ENCODE data around the gene PPP1R7. TPM values are rescaled to one million over a fixed set of nuclear protein-coding genes. Genes with fewer than 3 reads are reported as not detected.

The PPP1R7 gene
- polyA plus RNA-seq, 1 experiment, result 99.0 TPM

DNA sequence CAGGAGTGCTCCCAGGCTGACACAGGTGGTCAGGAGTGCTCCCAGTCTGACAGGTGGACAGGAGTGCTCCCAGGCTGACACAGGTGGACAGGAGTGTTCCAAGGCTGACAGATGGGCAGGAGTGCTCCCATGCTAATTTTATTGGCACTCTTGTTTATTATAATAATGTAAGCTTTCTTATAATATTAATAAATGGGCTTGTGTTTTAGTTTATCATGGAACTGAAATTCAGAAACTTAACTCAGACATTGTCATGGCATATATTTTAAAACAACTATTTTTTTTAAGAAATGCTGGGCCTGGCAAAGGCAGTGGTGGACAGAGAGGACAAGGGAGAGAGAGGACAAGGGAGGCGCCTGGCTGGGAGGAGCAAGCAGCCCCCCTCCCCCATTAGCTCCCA, 56.9 kb downstream of the PPP1R7 start:
- no peaks in the 10 kb centered on the region for H3K9me3 ChIP-seq (ENCODE audit: control insufficient read depth, insufficient read depth, low read length)
- POLR2A ChIA-PET, result no interaction called here
- peaks cover 4% of the 10 kb centered on the region for H3K27me3 ChIP-seq (ENCODE audit: control insufficient read depth, insufficient read depth, low read length)
- TF ChIP-seq, protein P1, sequence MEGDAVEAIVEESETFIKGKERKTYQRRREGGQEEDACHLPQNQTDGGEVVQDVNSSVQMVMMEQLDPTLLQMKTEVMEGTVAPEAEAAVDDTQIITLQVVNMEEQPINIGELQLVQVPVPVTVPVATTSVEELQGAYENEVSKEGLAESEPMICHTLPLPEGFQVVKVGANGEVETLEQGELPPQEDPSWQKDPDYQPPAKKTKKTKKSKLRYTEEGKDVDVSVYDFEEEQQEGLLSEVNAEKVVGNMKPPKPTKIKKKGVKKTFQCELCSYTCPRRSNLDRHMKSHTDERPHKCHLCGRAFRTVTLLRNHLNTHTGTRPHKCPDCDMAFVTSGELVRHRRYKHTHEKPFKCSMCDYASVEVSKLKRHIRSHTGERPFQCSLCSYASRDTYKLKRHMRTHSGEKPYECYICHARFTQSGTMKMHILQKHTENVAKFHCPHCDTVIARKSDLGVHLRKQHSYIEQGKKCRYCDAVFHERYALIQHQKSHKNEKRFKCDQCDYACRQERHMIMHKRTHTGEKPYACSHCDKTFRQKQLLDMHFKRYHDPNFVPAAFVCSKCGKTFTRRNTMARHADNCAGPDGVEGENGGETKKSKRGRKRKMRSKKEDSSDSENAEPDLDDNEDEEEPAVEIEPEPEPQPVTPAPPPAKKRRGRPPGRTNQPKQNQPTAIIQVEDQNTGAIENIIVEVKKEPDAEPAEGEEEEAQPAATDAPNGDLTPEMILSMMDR (IDR thresholded peaks at IDR 0.05; ENCODE audit: low read depth, low read length), result no peak
- CTCF ChIA-PET, result no interaction called here
- H3K4me3 ChIP-seq (ENCODE audit: low read depth, low read length), result no peak overlapping the region
- DNase-seq (ENCODE audit: low read depth, low spot score), result no peak
- H3K27ac ChIP-seq (ENCODE audit: low read depth, low read length), result no peak overlapping the region

- no peak for DNase-seq (ENCODE audit: low read depth, low spot score)
- ChIA-PET POLR2A (no interaction called here), CTCF (interaction anchor here (0.6 kb wide), 1 partner anchor 45 kb away, joined by 5 read pairs; no protein-coding TSS in a partner anchor)
- Histone ChIP-seq H3K27ac (ENCODE audit: low read depth, low read length) (no peak overlapping the region), H3K9me3 (ENCODE audit: control insufficient read depth, insufficient read depth, low read length) (no peaks in the 10 kb centered on the region), H3K27me3 (ENCODE audit: control insufficient read depth, insufficient read depth, low read length) (peaks cover 5% of the 10 kb centered on the region), H3K4me3 (ENCODE audit: low read depth, low read length) (no peak overlapping the region)
- TF ChIP-seq, protein P1 (IDR thresholded peaks at IDR 0.05; ENCODE audit: low read depth, low read length), result no peak
These were observed 57.4 kb downstream of the PPP1R7 start for GRCh38 chr2:241207641-241208040.

DNA sequence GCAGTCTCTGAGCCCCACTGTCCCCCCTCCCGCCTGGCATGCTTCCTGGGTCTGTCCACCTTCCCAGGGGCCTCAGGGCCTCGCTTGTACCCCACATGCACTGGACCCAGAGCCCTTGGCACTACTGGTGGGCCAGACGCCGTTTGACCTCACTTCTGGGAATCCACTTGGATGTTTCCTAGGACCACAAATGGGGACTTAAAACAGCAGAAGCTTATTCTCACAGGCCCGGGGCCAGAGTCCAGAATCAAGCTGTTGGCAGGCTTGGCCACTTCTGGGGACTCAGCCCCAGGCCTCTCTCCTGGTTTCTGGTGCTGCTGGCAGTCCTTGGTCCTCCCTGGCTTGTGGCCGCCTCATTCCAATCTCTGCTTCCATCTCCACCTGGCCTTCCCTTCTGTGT, 57.8 kb downstream of the PPP1R7 start:
- TF ChIP-seq, protein P1 (IDR thresholded peaks at IDR 0.05; ENCODE audit: low read depth, low read length), result no peak
- Histone ChIP-seq H3K9me3 (ENCODE audit: control insufficient read depth, insufficient read depth, low read length) (no peaks in the 10 kb centered on the region), H3K27me3 (ENCODE audit: control insufficient read depth, insufficient read depth, low read length) (peaks cover 5% of the 10 kb centered on the region), H3K27ac (ENCODE audit: low read depth, low read length) (no peak overlapping the region), H3K4me3 (ENCODE audit: low read depth, low read length) (no peak overlapping the region)
- ChIA-PET CTCF (interaction anchor here (0.6 kb wide), 1 partner anchor 45 kb away, joined by 5 read pairs; no protein-coding TSS in a partner anchor), POLR2A (no interaction called here)
- no peak for DNase-seq (ENCODE audit: low read depth, low spot score)

DNA sequence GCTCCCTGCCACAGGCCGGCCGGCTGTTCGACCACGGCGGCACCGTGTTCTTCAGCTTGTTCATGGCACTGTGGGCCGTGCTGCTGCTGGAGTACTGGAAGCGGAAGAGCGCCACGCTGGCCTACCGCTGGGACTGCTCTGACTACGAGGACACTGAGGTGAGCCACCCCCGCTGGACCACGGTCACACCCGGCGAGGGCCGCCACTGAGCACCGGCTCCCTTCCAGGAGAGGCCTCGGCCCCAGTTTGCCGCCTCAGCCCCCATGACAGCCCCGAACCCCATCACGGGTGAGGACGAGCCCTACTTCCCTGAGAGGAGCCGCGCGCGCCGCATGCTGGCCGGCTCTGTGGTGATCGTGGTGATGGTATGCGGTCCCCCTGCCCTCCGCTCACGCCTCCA, 59.0 kb downstream of the PPP1R7 start:
- peaks cover 12% of the 10 kb centered on the region for H3K27me3 ChIP-seq (ENCODE audit: control insufficient read depth, insufficient read depth, low read length)
- H3K4me3 ChIP-seq (ENCODE audit: low read depth, low read length), result no peak overlapping the region
- H3K9me3 ChIP-seq (ENCODE audit: control insufficient read depth, insufficient read depth, low read length), result no peaks in the 10 kb centered on the region
- no peak for DNase-seq (ENCODE audit: low read depth, low spot score)
- CTCF ChIA-PET, result no interaction called here
- POLR2A ChIA-PET, result no interaction called here
- no peak overlapping the region for H3K27ac ChIP-seq (ENCODE audit: low read depth, low read length)
- TF ChIP-seq, protein P1 (IDR thresholded peaks at IDR 0.05; ENCODE audit: low read depth, low read length), result no peak

DNA sequence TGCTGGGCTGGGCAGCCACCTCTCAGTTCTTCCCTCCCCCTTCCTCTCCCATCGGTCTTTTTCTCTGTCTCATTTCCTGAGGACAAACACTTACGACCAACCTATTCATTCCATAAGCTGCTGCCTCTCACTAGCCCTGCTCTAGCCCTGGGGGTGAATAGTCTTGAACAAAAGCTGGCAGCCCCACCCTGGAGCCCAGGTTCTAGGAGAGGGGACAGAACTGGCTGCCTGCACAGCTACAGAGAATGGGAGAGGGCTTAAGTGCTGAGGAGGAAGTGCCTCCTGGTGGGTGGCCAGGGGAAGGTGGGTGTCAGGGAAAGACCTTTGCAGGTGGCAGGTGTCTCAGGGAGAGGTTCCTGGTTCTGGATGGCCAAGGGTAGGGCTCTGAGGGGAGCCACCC, 61.0 kb downstream of the PPP1R7 start:
- no peaks in the 10 kb centered on the region for H3K9me3 ChIP-seq (ENCODE audit: control insufficient read depth, insufficient read depth, low read length)
- no peak overlapping the region for H3K27ac ChIP-seq (ENCODE audit: low read depth, low read length)
- peaks cover 18% of the 10 kb centered on the region for H3K27me3 ChIP-seq (ENCODE audit: control insufficient read depth, insufficient read depth, low read length)
- DNase-seq (ENCODE audit: low read depth, low spot score), result no peak
- H3K4me3 ChIP-seq (ENCODE audit: low read depth, low read length), result no peak overlapping the region
- TF ChIP-seq, protein P1 (IDR thresholded peaks at IDR 0.05; ENCODE audit: low read depth, low read length), result no peak
- POLR2A ChIA-PET, result no interaction called here
- CTCF ChIA-PET, result no interaction called here
